Sciatic nerve (tissue), 2 donors: ENCODE results near the gene UBR2. TPM values are rescaled to one million over a fixed set of nuclear protein-coding genes. Genes with fewer than 3 reads are reported as not detected.
"Not testable (repeated sequence)": the region's sequence is repeated elsewhere in the genome, so short reads cannot be mapped to it uniquely, and the experiment has no call there.

ENCODE experiments used
- ATAC-seq: fragments of 200-7000 bp; cut with Tn5 transposase; one replicate; pipeline ENCODE4 v1.9.1; 2020; ENCODE audit warnings: mild to moderate bottlenecking, moderate library complexity
- DNase-seq: peaks from one replicate; pipeline ENCODE4 v3.0.0-alpha.2; 2020; ENCODE audit warnings: low spot score
- intact Hi-C: fragments of 100-400 bp; cut with DNase I; formaldehyde crosslinking; loops from one replicate; pipeline ENCODE4 v1.14.2; 2022
- total RNA-seq: library from RNA; stranded (reverse); fragmentation: NEBNext Ultra II Directional; extraction: Animal tissue kit (Norgen Biotek cat#: 25700); gene quantifications from one replicate; pipeline ENCODE4 v1.2.1, GENCODE V29; 2021
- donor health status: DM: no; HTN: no; CAD: no.
- donor health status: DM: no; HTN: no; CAD: no.

UBR2 gene
- total RNA-seq, 1 donor from 2014 or later = 40.9 TPM

GRCh38 chr6:42551217-42551616, 12.6 kb upstream of the UBR2 start:
- ATAC-seq (no peak), DNase-seq (no peak)
- intact Hi-C loops = no loop called here

DNA sequence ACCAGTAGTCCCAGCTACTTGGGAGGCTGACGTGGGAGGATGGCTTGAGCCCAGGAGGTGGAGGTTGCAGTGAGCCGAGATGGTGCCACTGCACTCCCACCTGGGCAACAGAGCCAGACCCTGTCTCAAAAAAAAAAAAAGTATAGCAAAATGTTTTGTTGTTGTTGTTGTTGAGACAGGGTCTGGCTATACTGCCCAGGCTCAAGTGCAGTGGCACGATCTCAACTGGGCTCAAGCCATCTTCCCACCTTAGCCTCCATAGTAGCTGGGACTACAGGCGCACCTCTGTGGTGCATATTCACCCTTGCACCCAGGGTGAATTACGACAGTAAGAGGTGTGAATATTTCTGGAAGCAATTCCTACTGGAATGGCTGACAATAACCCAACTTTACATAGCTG, 11.4 kb upstream of the UBR2 start:
- ATAC-seq (no peak), DNase-seq (no peak)
- intact Hi-C loops = no loop called here

GRCh38 chr6:42555477-42556457, 8.1 kb upstream of the UBR2 start:
- intact Hi-C loops = no loop called here
- no peak for ATAC-seq
- no peak for DNase-seq

GRCh38 chr6:42556462-42556861, 7.4 kb upstream of the UBR2 start:
- intact Hi-C loops = no loop called here
- no peak for ATAC-seq
- DNase-seq = no peak

DNA sequence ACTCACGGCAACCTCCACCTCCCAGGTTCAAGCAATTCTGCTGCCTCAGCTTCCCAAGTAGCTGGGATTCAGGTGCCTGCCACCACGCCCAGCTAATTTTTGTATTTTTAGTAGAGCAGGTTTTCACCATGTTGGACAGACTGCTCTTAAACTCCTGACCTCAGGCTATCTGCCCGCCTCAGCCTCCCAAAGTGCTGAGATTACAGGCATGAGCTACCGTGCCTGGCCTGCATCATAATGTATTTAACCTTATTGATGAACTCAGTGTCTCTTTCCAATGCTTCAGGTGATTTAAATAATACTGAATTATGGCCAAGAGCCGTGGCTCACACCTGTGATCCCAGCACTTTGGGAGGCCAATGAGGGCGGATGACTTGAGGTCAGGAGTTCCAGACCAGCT, 4.6 kb upstream of the UBR2 start:
- intact Hi-C loops, ATAC-seq, DNase-seq: not testable (repeated sequence)

DNA sequence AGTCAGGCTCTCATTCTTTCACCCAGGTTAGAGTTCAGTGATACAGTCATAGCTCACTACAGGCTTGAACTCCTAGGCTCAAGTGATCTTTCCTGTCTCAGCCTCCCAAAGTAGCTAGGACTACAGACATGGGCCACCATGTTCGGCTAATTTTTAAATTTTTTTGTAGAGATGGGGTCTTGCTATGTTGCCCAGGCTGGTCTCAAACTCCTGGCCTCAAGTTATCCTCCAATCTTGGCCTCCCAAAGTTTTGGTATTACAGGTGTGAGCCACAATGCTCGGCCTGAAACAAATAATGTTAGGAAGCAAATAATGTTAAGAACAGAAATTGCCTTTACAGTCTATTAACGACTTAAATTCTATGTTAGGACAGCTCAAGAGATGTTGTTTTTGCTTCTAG, 1.8 kb upstream of the UBR2 start:
- no peak for ATAC-seq
- intact Hi-C loops = no loop called here
- no peak for DNase-seq

DNA sequence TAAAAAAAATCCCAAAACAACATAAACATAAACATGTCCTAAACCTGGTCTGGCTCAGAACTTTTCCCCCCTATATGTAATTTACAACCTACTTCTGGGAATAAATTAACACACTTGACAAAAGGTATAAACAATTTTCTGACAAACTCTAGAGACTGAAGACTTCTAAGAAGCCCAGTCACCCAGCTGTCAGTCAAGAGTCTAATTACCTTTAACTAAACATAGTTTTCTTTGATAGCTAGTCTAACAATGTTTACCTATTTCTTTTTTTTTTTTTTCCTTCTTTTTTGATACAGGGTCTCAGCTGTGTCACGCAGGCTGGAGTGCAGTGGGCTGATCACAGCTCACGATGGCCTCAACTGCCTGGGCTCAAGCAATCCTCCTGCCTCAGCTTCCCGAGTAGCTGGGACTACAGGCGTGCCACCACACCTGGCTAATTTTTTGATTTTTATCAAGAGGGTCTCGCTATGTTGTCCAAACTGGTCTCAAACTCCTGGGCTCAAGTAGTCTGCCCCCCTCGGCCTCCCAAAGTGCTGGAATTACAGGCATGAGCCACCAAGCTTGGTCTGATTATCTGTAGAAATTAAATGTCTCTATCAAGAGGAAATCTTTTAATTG, 932 bp upstream of the UBR2 start:
- intact Hi-C loops = no loop called here
- DNase-seq = no peak
- ATAC-seq = no peak

DNA sequence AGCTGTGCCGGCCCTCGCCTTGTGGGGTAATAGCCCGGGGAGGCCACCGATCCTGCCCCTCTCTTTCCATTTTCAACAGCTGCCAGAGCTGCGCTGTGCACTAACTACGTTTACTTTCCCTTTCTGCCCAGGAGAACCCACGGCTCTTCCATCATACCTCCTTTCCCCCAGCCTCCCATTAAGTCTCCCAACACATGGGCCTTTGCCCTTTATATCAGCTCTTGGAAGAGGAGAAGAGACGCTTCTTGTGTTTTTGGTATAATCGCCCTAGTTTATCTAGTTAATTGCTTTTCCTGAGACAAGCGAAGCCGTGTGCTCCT, 637 bp downstream of the UBR2 start:
- DNase-seq (no peak), ATAC-seq (no peak)
- intact Hi-C loops = no loop called here

- intact Hi-C loops = no loop called here
These were observed 2.2 kb downstream of the UBR2 start for GRCh38 chr6:42565823-42566613.

DNA sequence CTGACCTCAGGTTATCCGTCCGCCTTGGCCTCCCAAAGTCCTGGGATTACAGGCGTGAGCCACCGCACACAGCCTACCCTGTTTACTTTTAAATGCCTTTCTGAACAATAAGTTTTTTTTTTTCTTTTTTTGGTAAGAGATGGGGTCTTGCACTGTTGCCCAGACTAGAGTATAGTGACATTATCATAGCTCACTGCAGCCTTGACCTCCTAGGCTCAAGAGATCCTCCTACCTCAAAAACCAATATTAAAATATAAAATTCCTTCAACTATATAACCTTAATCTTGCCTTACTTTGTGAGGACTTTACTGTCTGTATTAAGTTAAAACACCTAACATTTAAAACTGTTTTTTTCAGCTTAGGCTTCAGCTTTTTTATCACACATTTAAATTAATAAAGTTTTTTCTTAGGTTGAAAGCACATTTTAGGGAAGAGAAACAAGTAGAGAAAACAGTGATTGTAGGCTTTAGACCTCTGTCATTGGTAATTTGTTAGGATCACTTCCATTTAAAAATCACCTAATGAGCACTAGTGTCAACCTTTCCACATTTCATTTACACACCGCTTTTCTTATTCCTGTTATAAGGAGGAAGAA, 2.9 kb downstream of the UBR2 start:
- intact Hi-C loops = no loop called here
- no peak for DNase-seq
- no peak for ATAC-seq

More at GRCh38 chr6:42565823-42566613, 2.2 kb downstream of the UBR2 start:
- DNase-seq = no peak
- ATAC-seq = no peak

DNA sequence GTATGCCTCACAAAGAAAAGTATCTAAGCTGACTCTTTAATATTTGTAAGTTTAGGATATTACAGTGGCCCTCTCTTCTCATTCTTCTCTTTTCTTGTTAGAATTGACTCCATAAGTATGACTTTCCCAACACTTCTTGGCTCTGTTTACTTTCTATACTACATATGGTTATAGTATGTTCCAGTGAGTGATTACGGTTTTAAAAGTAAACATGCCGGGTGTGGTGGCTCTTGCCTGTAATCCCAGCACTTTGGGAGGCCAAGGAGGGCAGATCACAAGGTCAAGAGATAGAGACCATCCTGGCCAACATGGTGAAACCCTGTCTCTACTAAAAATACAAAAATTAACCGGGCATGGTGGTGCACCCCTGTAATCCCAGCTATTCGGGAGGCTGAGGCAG, 3.4 kb downstream of the UBR2 start:
- intact Hi-C loops, ATAC-seq, DNase-seq: not testable (repeated sequence)

GRCh38 chr6:42569102-42570028, 5.5 kb downstream of the UBR2 start:
- ATAC-seq (no peak), DNase-seq (no peak)
- intact Hi-C loops = no loop called here

- intact Hi-C loops = no loop called here
- DNase-seq (no peak), ATAC-seq (no peak)
These were observed 7.9 kb downstream of the UBR2 start for GRCh38 chr6:42571611-42572342.

DNA sequence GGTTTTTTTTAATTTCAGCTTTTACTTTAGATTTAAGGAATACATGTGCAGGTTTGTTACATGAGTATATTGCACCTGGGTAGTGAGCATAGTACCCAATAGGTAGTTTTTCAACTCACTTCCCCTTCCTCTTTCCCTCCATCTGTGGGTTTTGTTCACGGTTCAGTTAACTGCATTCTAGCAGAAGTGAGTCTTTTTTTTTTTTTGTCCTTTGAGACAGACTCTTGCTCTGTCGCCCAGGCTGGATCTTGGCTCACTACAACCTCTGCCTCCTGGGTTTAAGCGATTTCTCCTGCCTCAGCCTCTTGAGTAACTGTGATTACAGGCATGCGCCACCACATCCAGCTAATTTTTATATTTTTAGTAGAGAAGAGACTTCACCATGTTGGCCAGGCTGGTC, 8.7 kb downstream of the UBR2 start:
- intact Hi-C loops = no loop called here
- DNase-seq (no peak), ATAC-seq (no peak)

DNA sequence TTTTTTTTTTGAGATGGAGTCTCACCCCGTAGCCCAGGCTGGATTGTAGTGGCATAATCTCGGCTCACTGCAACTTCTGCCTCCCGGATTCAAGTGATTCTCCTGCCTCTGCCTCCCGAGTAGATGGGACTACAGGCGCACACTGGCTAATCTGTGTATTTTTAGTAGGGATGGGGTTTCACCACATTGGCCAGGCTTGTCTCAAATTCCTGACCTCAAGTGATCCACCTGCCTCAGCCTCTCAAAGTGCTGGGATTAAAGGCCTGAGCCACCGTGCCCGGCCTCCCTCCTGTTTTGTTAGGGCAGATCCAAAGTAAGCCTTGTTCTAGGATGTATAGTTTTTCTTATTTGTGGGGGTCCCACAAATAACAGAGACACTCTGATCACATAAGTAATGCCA, 12.7 kb downstream of the UBR2 start:
- intact Hi-C loops, ATAC-seq: not testable (repeated sequence)

GRCh38 chr6:42598300-42598699, 34.5 kb downstream of the UBR2 start:
- ATAC-seq (no peak), DNase-seq (no peak)
- intact Hi-C loops = no loop called here

More for the DNA sequence above, 12.7 kb downstream of the UBR2 start:
- not testable (repeated sequence) for DNase-seq

DNA sequence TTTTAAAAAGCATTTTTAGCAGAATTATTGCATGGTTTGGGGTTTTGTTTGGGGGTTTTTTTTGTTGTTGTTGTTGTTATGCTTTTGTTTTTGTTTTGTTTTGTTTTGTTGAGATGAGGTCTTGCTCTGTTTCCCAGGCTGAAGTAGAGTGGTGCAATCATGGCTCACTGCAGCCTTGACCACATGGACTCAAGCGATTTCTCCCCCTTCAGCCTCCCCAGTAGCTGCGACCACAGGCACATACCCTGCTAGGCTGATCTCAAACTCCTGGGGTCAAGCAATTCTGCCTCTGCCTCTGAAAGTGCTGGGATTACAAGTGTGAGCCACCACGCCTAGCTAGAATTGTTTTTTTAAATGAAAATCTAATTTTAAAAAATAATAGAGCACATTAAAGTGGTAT, 35.7 kb downstream of the UBR2 start:
- DNase-seq (no peak), ATAC-seq (no peak)
- intact Hi-C loops = no loop called here

- no peak for DNase-seq
- intact Hi-C loops = no loop called here
- ATAC-seq = no peak
These were observed 40.3 kb downstream of the UBR2 start for GRCh38 chr6:42604150-42604549.
